ENCODE results near the gene RNF213.
"Not testable (repeated sequence)": the region's sequence is repeated elsewhere in the genome, so short reads cannot be mapped to it uniquely, and the experiment has no call there.

The RNF213 gene

DNA sequence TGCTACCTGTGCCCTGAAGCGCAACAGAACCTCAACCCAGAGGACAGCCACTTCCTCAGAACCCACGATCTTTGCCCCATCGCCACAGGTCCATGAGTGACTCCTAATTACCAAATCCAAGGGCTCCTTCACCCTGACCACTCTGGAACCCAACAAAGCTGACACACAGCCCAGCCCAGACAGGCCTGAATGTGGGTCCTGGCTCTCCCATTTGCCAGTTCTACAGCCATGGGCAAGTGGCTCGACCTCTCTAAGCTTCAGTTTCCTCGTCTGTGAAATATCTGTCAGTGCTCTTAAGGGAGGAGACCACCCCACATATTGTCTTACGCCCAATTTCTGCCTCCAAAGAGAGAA is 136.4 kb downstream of the RNF213 start:
- ChIA-PET POLR2A (no interaction called here), CTCF (no interaction called here)
- H3K27ac ChIP-seq (ENCODE audit: insufficient read depth in 1 of 2, low read depth in 1 of 2, low read length in 2 of 2, poor library complexity in 1 of 2, severe bottlenecking in 2 of 2), result no peak overlapping the region
- DNase-seq, result no peak
- 86% methylated on average over 2 of the region's 6 CpGs for WGBS (ENCODE audit: insufficient coverage)
- no peaks in the 10 kb centered on the region for H3K4me1 ChIP-seq (ENCODE audit: control extremely low read depth in 1 of 4, control insufficient read depth in 4 of 4, insufficient read depth in 4 of 4, low read length in 3 of 4)
- H3K4me3 ChIP-seq (ENCODE audit: control insufficient read depth in 1 of 7, extremely low read depth in 1 of 7, insufficient read depth in 4 of 7, low read depth in 2 of 7, low read length in 6 of 7), result no peak overlapping the region
- no peaks in the 10 kb centered on the region for H3K9me3 ChIP-seq (ENCODE audit: control extremely low read depth in 1 of 5, control insufficient read depth in 4 of 5, insufficient read depth in 2 of 5, low read depth in 1 of 5, low read length in 4 of 5)
- peaks cover 4 to 34% (median 25%) of the 10 kb centered on the region in 4 experiments for H3K36me3 ChIP-seq (ENCODE audit: control insufficient read depth in 4 of 4, insufficient read depth in 4 of 4, low read length in 3 of 4)
- no peaks in the 10 kb centered on the region for H3K27me3 ChIP-seq (replicated peaks in 2 of 5; ENCODE audit: control insufficient read depth in 4 of 5, insufficient read depth in 5 of 5, low read length in 4 of 5)

DNA sequence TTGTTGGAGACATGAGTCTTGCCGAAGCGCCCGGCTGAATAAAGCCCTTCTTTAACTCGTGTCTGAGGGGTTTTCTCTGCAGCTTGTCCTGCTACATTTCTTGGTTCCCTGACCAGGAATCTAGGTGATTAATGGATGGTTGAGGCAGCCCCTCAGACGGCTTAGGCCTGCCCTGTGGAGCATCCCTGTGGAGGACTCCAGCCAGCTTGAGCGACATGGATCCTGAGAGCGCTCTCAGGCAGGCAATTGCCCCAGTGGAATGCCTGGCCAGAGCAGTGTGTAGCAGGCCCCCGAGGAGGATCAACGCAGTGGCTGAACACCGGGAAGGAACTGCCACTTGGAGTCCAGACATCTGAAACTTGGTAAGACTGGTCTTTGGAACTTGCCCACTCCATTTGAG is 137.0 kb downstream of the RNF213 start:
- Histone ChIP-seq H3K4me1 (ENCODE audit: control extremely low read depth in 1 of 4, control insufficient read depth in 4 of 4, insufficient read depth in 4 of 4, low read length in 3 of 4) (no peaks in the 10 kb centered on the region), H3K4me3 (ENCODE audit: control insufficient read depth in 1 of 7, extremely low read depth in 1 of 7, insufficient read depth in 4 of 7, low read depth in 2 of 7, low read length in 6 of 7) (no peak overlapping the region), H3K27ac (ENCODE audit: insufficient read depth in 1 of 2, low read depth in 1 of 2, low read length in 2 of 2, poor library complexity in 1 of 2, severe bottlenecking in 2 of 2) (no peak overlapping the region), H3K36me3 (ENCODE audit: control insufficient read depth in 4 of 4, insufficient read depth in 4 of 4, low read length in 3 of 4) (peaks cover 4 to 29% (median 24%) of the 10 kb centered on the region in 4 experiments), H3K9me3 (ENCODE audit: control extremely low read depth in 1 of 5, control insufficient read depth in 4 of 5, insufficient read depth in 2 of 5, low read depth in 1 of 5, low read length in 4 of 5) (no peaks in the 10 kb centered on the region), H3K27me3 (replicated peaks in 2 of 5; ENCODE audit: control insufficient read depth in 4 of 5, insufficient read depth in 5 of 5, low read length in 4 of 5) (no peaks in the 10 kb centered on the region)
- POLR2A ChIA-PET, result no interaction called here
- WGBS (ENCODE audit: insufficient coverage), result 87% methylated on average over 7 of the region's 10 CpGs
- CTCF ChIA-PET, result no interaction called here
- DNase-seq, result no peak

DNA sequence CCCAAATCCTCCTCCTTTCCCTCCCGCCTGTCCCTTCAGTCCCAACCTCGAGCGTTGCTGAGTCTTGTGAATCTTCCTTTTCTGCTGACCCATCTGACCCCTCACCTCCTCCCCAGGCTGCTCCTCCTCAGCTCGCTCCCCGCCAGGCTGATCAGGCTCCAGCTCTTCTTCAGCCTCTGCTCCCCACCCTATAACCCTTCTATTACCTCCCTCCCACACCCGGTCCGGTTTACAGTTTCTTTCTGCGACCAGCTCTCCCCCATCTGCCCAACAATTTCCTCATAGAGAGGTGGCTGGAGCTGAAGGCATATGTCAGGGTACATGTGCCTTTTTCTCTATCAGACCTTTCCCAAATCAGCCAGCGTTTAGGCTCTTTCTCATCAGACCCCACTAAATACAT is 140.4 kb downstream of the RNF213 start:
- H3K9me3 ChIP-seq (ENCODE audit: control extremely low read depth in 1 of 5, control insufficient read depth in 4 of 5, insufficient read depth in 2 of 5, low read depth in 1 of 5, low read length in 4 of 5); H3K36me3 ChIP-seq (ENCODE audit: control insufficient read depth in 4 of 4, insufficient read depth in 4 of 4, low read length in 3 of 4); H3K4me1 ChIP-seq (ENCODE audit: control extremely low read depth in 1 of 4, control insufficient read depth in 4 of 4, insufficient read depth in 4 of 4, low read length in 3 of 4); H3K4me3 ChIP-seq (ENCODE audit: control insufficient read depth in 1 of 7, extremely low read depth in 1 of 7, insufficient read depth in 4 of 7, low read depth in 2 of 7, low read length in 6 of 7); POLR2A ChIA-PET; DNase-seq; CTCF ChIA-PET; H3K27me3 ChIP-seq (replicated peaks in 2 of 5; ENCODE audit: control insufficient read depth in 4 of 5, insufficient read depth in 5 of 5, low read length in 4 of 5); H3K27ac ChIP-seq (ENCODE audit: insufficient read depth in 1 of 2, low read depth in 1 of 2, low read length in 2 of 2, poor library complexity in 1 of 2, severe bottlenecking in 2 of 2): not testable (repeated sequence)
- WGBS (ENCODE audit: insufficient coverage), result 96% methylated on average over 8 of the region's 9 CpGs

DNA sequence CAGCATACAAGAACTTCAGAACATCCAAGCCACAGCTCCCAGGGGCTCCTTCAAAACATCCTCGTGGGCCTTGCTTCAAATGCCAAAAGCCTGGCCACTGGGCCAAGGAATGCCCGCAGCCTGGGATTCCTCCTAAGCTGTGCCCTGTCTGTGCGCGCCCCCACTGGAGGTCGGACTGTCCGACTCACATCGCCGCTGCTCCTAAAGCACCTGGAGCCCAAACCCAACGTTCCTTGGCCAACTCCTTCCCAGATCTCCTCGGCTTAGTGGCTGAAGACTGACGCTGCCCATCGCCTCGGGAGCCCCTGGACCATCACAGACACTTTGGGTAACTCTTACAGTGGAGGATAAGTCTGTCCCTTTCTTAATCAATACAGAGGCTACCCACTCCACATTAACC is 141.4 kb downstream of the RNF213 start:
- H3K4me1 ChIP-seq (ENCODE audit: control extremely low read depth in 1 of 4, control insufficient read depth in 4 of 4, insufficient read depth in 4 of 4, low read length in 3 of 4); DNase-seq; H3K36me3 ChIP-seq (ENCODE audit: control insufficient read depth in 4 of 4, insufficient read depth in 4 of 4, low read length in 3 of 4); POLR2A ChIA-PET; CTCF ChIA-PET; H3K4me3 ChIP-seq (ENCODE audit: control insufficient read depth in 1 of 7, extremely low read depth in 1 of 7, insufficient read depth in 4 of 7, low read depth in 2 of 7, low read length in 6 of 7); H3K27ac ChIP-seq (ENCODE audit: insufficient read depth in 1 of 2, low read depth in 1 of 2, low read length in 2 of 2, poor library complexity in 1 of 2, severe bottlenecking in 2 of 2); H3K9me3 ChIP-seq (ENCODE audit: control extremely low read depth in 1 of 5, control insufficient read depth in 4 of 5, insufficient read depth in 2 of 5, low read depth in 1 of 5, low read length in 4 of 5): not testable (repeated sequence)
- WGBS (ENCODE audit: insufficient coverage), result 95% methylated on average over 7 of the region's 13 CpGs
- peaks cover 0 to 14% (median 2%) of the 10 kb centered on the region in 5 experiments for H3K27me3 ChIP-seq (replicated peaks in 2 of 5; ENCODE audit: control insufficient read depth in 4 of 5, insufficient read depth in 5 of 5, low read length in 4 of 5)

DNA sequence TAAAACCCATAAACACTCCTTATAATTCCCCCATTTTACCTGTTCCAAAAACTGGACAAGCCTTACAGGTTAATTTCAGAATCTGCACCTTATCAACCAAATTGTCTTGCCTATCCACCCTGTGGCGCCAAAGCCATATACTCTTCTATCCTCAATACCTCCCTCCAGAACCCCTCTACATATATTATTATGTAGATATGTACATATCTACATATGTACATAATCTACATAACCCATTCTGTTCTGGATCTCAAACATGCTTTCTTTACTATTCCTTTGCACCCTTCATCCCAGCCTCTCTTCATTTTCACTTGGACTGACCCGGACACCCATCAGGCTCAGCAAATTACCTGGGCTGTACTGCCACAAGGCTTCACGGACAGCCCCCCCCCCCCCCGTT is 142.3 kb downstream of the RNF213 start:
- ChIA-PET POLR2A (interaction anchor here (0.7 kb wide), 2 partner anchors 38 to 431 kb away, joined by 4 to 6 read pairs; no protein-coding TSS in a partner anchor), CTCF (no interaction called here)
- H3K36me3 ChIP-seq (ENCODE audit: control insufficient read depth in 4 of 4, insufficient read depth in 4 of 4, low read length in 3 of 4), result no peaks in the 10 kb centered on the region
- no peak for DNase-seq
- 79% methylated on average over 2 of the region's 4 CpGs for WGBS (ENCODE audit: insufficient coverage)
- peaks cover 0 to 14% (median 2%) of the 10 kb centered on the region in 5 experiments for H3K27me3 ChIP-seq (replicated peaks in 2 of 5; ENCODE audit: control insufficient read depth in 4 of 5, insufficient read depth in 5 of 5, low read length in 4 of 5)
- H3K4me1 ChIP-seq (ENCODE audit: control extremely low read depth in 1 of 4, control insufficient read depth in 4 of 4, insufficient read depth in 4 of 4, low read length in 3 of 4), result no peaks in the 10 kb centered on the region
- H3K4me3 ChIP-seq (ENCODE audit: control insufficient read depth in 1 of 7, extremely low read depth in 1 of 7, insufficient read depth in 4 of 7, low read depth in 2 of 7, low read length in 6 of 7), result no peak overlapping the region
- no peak overlapping the region for H3K27ac ChIP-seq (ENCODE audit: insufficient read depth in 1 of 2, low read depth in 1 of 2, low read length in 2 of 2, poor library complexity in 1 of 2, severe bottlenecking in 2 of 2)
- H3K9me3 ChIP-seq (ENCODE audit: control extremely low read depth in 1 of 5, control insufficient read depth in 4 of 5, insufficient read depth in 2 of 5, low read depth in 1 of 5, low read length in 4 of 5), result no peaks in the 10 kb centered on the region

DNA sequence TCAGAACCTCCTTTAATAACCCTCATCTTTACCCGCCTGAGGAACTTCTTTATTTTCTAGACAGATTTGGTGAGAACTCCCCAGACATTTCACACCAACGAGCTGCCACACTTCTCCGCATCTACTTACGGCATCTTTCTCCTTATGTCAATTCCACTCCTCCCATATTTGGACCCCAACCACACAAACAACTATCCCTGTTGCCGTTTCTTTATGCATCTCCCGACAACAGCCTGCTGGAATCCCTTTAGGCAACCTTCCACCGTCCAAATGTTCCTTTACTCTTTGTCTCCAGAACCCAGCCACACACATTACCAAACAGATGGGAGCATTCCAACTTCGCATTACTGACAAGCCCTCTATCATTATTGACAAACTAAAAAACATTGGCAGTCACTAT is 145.5 kb downstream of the RNF213 start:
- no peak overlapping the region for H3K4me3 ChIP-seq (ENCODE audit: control insufficient read depth in 1 of 7, extremely low read depth in 1 of 7, insufficient read depth in 4 of 7, low read depth in 2 of 7, low read length in 6 of 7)
- WGBS (ENCODE audit: insufficient coverage), result 97% methylated on average over 7 of the region's 8 CpGs
- H3K9me3 ChIP-seq (ENCODE audit: control extremely low read depth in 1 of 5, control insufficient read depth in 4 of 5, insufficient read depth in 2 of 5, low read depth in 1 of 5, low read length in 4 of 5), result no peaks in the 10 kb centered on the region
- no peaks in the 10 kb centered on the region for H3K4me1 ChIP-seq (ENCODE audit: control extremely low read depth in 1 of 4, control insufficient read depth in 4 of 4, insufficient read depth in 4 of 4, low read length in 3 of 4)
- peaks cover 0 to 22% (median 5%) of the 10 kb centered on the region in 5 experiments for H3K27me3 ChIP-seq (replicated peaks in 2 of 5; ENCODE audit: control insufficient read depth in 4 of 5, insufficient read depth in 5 of 5, low read length in 4 of 5)
- H3K36me3 ChIP-seq (ENCODE audit: control insufficient read depth in 4 of 4, insufficient read depth in 4 of 4, low read length in 3 of 4), result no peaks in the 10 kb centered on the region
- ChIA-PET CTCF (no interaction called here), POLR2A (no interaction called here)
- no peak for DNase-seq
- no peak overlapping the region for H3K27ac ChIP-seq (ENCODE audit: insufficient read depth in 1 of 2, low read depth in 1 of 2, low read length in 2 of 2, poor library complexity in 1 of 2, severe bottlenecking in 2 of 2)

DNA sequence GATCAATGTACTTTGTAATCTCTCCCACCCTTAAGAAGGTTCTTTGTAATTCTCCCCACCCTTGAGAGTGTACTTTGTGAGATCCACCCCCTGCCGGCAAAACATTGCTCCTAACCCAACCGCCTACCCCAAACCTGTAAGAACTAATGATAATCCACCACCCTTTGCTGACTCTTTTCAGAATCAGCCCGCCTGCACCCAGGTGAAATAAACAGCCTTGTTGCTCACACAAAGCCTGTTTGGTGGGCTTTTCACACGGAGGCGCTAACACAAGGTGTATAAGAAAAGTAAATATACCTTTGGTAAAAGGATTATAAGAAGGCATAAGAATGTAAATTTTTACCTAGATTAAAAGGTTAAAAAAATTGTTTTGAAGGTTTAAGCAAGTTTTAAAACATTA is 147.3 kb downstream of the RNF213 start:
- POLR2A ChIA-PET; H3K36me3 ChIP-seq (ENCODE audit: control insufficient read depth in 4 of 4, insufficient read depth in 4 of 4, low read length in 3 of 4); H3K9me3 ChIP-seq (ENCODE audit: control extremely low read depth in 1 of 5, control insufficient read depth in 4 of 5, insufficient read depth in 2 of 5, low read depth in 1 of 5, low read length in 4 of 5); CTCF ChIA-PET; DNase-seq; H3K4me3 ChIP-seq (ENCODE audit: control insufficient read depth in 1 of 7, extremely low read depth in 1 of 7, insufficient read depth in 4 of 7, low read depth in 2 of 7, low read length in 6 of 7); H3K27ac ChIP-seq (ENCODE audit: insufficient read depth in 1 of 2, low read depth in 1 of 2, low read length in 2 of 2, poor library complexity in 1 of 2, severe bottlenecking in 2 of 2); H3K4me1 ChIP-seq (ENCODE audit: control extremely low read depth in 1 of 4, control insufficient read depth in 4 of 4, insufficient read depth in 4 of 4, low read length in 3 of 4): not testable (repeated sequence)
- 81% methylated on average over 4 of the region's 5 CpGs for WGBS (ENCODE audit: insufficient coverage)
- peaks cover 0 to 25% (median 8%) of the 10 kb centered on the region in 5 experiments for H3K27me3 ChIP-seq (replicated peaks in 2 of 5; ENCODE audit: control insufficient read depth in 4 of 5, insufficient read depth in 5 of 5, low read length in 4 of 5)
